Lower leg skin (tissue), 3 donors: Measurements from ENCODE around the gene CDK5R1.

Experiments
- POLR2A ChIP-seq, 2 donors: fragments of 450-650 bp; IDR thresholded peaks; one replicate each; pipeline ENCODE4 v1.6.1; 2016 to 2017; ENCODE audit warnings: antibody characterized with exemption in 2 of 2, mild to moderate bottlenecking in 1 of 2, moderate library complexity in 1 of 2
- TF ChIP-seq, protein P1 (sequence below), 3 donors: fragments of 450-650 bp; IDR thresholded peaks; one replicate each; pipeline ENCODE4 v1.5.1; 2016; ENCODE audit warnings: antibody characterized with exemption in 3 of 3, mild to moderate bottlenecking in 3 of 3, moderate library complexity in 2 of 3

DNA sequence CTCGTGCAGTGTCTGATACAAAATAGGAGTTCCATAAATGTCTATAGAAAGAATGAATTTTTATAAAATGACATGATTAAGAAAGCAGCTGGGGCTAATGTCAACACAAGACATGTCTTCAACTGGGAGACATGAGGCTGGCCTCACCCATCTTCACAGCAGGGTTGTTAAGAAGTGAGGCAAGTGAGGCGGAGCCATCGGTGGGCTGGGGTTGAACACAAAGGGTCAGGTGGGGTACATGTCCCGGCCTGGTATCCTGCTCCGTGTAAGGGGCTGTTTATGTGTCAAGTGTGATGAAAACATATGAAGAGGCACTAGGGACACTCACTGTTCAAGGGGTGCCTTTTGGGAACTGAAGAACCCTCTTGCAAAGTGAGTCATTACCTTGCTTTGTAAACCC lies 22.1 kb downstream of the CDK5R1 start:
- TF ChIP-seq POLR2A (IDR thresholded peaks at IDR 0.05): no peak
- TF ChIP-seq, protein P1, sequence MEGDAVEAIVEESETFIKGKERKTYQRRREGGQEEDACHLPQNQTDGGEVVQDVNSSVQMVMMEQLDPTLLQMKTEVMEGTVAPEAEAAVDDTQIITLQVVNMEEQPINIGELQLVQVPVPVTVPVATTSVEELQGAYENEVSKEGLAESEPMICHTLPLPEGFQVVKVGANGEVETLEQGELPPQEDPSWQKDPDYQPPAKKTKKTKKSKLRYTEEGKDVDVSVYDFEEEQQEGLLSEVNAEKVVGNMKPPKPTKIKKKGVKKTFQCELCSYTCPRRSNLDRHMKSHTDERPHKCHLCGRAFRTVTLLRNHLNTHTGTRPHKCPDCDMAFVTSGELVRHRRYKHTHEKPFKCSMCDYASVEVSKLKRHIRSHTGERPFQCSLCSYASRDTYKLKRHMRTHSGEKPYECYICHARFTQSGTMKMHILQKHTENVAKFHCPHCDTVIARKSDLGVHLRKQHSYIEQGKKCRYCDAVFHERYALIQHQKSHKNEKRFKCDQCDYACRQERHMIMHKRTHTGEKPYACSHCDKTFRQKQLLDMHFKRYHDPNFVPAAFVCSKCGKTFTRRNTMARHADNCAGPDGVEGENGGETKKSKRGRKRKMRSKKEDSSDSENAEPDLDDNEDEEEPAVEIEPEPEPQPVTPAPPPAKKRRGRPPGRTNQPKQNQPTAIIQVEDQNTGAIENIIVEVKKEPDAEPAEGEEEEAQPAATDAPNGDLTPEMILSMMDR (IDR thresholded peaks at IDR 0.05): no peak
